ENCODE measurements around the gene CXCL17. TPM values are rescaled to one million over a fixed set of nuclear protein-coding genes. Genes with fewer than 3 reads are reported as not detected.

Gene CXCL17
- total and polyA plus RNA-seq, 12 donors: 0.27 to 0.50 (median 0.31) TPM; not detected in 8

DNA sequence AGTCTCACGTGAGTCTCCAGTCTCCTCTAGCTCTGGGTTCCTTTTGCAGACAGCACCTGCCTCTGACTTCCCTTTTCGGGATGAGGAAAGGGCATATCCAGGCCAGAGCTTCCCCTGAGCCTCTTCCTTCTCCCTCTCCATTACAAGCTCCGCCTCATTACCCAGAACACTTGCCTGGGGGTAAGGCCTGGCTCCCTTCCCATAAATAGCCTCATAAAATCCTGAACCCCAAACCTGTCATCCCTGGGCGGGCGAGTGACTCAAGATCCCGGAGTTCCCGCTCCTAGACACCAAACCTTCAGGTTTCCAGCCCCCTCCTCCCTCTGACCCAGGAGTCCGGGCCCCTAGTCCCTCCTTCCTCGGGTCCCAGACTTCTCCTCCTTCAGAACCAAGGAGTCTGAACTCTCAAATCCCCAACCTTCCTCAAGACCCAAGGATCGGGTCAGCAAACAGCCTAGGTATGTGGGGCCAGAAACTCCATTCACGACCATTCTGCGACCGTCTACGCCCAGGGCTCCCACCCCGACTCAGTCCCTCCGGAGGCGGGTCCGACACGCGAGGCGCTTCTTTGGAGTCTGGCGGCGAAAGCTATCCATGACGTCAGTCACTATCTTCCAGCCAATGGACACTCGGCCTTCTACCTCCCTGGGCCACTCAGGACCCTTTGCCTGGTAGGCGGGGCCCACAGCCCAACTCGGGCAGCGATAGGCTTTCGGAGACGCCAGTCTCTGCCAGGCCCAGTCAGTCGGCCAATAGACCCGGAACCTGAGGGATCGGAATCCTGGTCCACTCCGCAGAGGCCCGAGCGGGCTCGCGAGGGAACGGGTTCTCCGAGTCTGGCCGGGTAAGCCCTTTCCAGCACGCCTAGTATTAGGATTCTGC lies 46.1 kb downstream of the CXCL17 start:
- H3K9me3 ChIP-seq (replicated peaks in 1 of 3): no peaks in the 10 kb centered on the region
- H3K36me3 ChIP-seq (replicated peaks in 1 of 2): no peaks in the 10 kb centered on the region
- H3K27ac ChIP-seq: peak overlapping the region in 4 of 5 donors; percentile 50 to 90 (median 65)
- TF ChIP-seq, protein P1, sequence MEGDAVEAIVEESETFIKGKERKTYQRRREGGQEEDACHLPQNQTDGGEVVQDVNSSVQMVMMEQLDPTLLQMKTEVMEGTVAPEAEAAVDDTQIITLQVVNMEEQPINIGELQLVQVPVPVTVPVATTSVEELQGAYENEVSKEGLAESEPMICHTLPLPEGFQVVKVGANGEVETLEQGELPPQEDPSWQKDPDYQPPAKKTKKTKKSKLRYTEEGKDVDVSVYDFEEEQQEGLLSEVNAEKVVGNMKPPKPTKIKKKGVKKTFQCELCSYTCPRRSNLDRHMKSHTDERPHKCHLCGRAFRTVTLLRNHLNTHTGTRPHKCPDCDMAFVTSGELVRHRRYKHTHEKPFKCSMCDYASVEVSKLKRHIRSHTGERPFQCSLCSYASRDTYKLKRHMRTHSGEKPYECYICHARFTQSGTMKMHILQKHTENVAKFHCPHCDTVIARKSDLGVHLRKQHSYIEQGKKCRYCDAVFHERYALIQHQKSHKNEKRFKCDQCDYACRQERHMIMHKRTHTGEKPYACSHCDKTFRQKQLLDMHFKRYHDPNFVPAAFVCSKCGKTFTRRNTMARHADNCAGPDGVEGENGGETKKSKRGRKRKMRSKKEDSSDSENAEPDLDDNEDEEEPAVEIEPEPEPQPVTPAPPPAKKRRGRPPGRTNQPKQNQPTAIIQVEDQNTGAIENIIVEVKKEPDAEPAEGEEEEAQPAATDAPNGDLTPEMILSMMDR (IDR thresholded peaks at IDR 0.05): peak in 1 of 6 experiments; percentile 5
- TF ChIP-seq POLR2A (IDR thresholded peaks at IDR 0.05): peak; percentile 24 to 81
- intact Hi-C loops (cut with DNase I): no loop called here
- DNase-seq: peak; percentile 98 to 100 (median 99)
- WGBS, 4 donors: 5 to 21% (median 9%) methylated on average over 13 to 42 of the region's 42 CpGs
- H3K4me1 ChIP-seq (replicated peaks in 1 of 2): peaks cover 6 to 24% of the 10 kb centered on the region in 2 donors
- peak overlapping the region in 2 of 4 donors; percentile 24 to 62 for H3K4me3 ChIP-seq
- no peaks in the 10 kb centered on the region for H3K27me3 ChIP-seq

DNA sequence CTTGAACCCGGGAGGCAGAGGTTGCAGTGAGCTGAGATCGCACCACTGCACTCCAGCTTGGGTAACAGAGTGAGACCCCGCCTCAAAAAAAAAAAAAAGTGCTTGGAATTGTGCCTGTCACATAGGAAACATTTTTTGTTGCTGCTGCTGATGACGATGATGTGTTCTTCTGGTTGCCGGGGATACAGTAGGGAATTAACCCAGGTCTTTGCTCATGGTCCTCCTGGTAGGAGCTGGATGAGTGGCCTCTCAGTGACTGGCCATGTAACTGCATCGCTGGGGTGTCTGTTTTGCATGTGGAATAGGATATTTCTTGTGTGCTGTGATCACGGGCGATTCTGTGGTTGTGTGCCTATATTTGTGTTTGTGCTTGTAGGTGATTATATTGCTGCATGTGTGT lies 48.0 kb downstream of the CXCL17 start:
- Histone ChIP-seq H3K4me1 (replicated peaks in 1 of 2) (peaks cover 6 to 17% of the 10 kb centered on the region in 2 donors), H3K4me3 (no peak overlapping the region), H3K36me3 (replicated peaks in 1 of 2) (no peaks in the 10 kb centered on the region), H3K9me3 (replicated peaks in 1 of 3) (no peaks in the 10 kb centered on the region), H3K27me3 (peaks cover 4% of the 10 kb centered on the region), H3K27ac (no peak overlapping the region)
- 82 to 87% (median 85%) methylated on average over 8 of the region's 8 CpGs for WGBS, 4 donors
- intact Hi-C loops (cut with DNase I): no loop called here
- DNase-seq: no peak
- TF ChIP-seq, protein P1 (IDR thresholded peaks at IDR 0.05): no peak
- no peak for TF ChIP-seq POLR2A (IDR thresholded peaks at IDR 0.05)

DNA sequence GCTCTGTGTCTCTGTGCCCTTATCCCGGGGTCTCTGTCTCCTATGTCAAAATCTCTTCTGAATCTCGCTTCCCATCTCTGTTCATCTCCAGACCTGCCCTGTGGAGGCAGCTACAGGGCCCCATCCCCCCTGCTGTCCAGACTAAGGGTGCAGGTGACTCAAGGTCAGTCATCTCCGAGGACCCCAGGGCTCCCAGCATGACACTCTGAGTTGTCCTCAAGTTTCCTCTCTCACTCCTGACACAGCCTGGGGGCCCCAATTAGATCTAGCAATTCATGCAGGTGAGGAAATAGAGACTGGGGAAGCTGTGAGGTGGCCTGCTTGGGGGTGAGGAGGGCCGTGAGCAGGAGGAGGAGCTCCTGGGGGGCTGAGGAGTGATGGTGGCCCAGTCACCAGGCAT lies 50.6 kb downstream of the CXCL17 start:
- intact Hi-C loops (cut with DNase I): no loop called here
- 62 to 78% (median 65%) methylated on average over 4 of the region's 4 CpGs for WGBS, 4 donors

DNA sequence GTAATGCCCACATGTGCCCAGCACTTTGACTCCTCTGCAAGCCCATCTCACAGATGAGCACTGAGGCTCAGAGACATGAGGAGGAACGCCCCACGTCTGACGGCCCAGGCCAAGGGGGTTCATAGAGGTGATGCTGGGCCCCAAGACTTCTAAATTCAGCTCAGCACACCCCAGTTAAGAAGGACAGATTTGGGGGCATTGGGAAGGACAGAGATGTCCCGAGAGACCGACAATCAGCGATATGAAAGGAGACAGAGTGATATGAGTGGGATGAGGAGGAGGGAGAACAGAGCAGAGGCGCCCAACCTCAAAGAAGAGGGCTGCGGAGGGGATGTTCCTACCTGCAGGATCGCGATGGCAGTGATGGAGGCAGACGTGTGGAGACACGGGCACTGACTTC lies 52.8 kb downstream of the CXCL17 start, which contains the start of gene CNFN:
TSS of gene CNFN (minus strand) at position 399 of the 400 bp plus-strand sequence. CDS start 1,260 bp downstream, outside the sequence.
- 48 to 68% (median 51%) methylated on average over 12 of the region's 12 CpGs for WGBS, 4 donors
- H3K27me3 ChIP-seq: peaks cover 9% of the 10 kb centered on the region
- H3K36me3 ChIP-seq (replicated peaks in 1 of 2): no peaks in the 10 kb centered on the region
- no peak for DNase-seq
- no peak within 1 kb of the TSS for H3K27ac ChIP-seq
- H3K4me1 ChIP-seq (replicated peaks in 1 of 2): peaks cover 4 to 5% of the 10 kb centered on the region in 2 donors
- no peak within 1 kb of the TSS for H3K4me3 ChIP-seq
- TF ChIP-seq, protein P1 (IDR thresholded peaks at IDR 0.05): no peak
- TF ChIP-seq POLR2A (IDR thresholded peaks at IDR 0.05): no peak
- intact Hi-C loops (cut with DNase I): no loop called here
- H3K9me3 ChIP-seq (replicated peaks in 1 of 3): no peaks in the 10 kb centered on the region

More for the DNA sequence above, 50.6 kb downstream of the CXCL17 start:
- no peak for TF ChIP-seq POLR2A (IDR thresholded peaks at IDR 0.05)
- TF ChIP-seq, protein P1 (IDR thresholded peaks at IDR 0.05): no peak
- no peak for DNase-seq
- H3K27ac ChIP-seq: no peak overlapping the region
- H3K27me3 ChIP-seq: peaks cover 9% of the 10 kb centered on the region
- no peaks in the 10 kb centered on the region for H3K9me3 ChIP-seq (replicated peaks in 1 of 3)
- no peak overlapping the region for H3K4me3 ChIP-seq
- H3K4me1 ChIP-seq (replicated peaks in 1 of 2): peaks cover 4 to 10% of the 10 kb centered on the region in 2 donors
- H3K36me3 ChIP-seq (replicated peaks in 1 of 2): no peaks in the 10 kb centered on the region
